Measurements from ENCODE around the gene ERBB4.

Gene ERBB4

DNA sequence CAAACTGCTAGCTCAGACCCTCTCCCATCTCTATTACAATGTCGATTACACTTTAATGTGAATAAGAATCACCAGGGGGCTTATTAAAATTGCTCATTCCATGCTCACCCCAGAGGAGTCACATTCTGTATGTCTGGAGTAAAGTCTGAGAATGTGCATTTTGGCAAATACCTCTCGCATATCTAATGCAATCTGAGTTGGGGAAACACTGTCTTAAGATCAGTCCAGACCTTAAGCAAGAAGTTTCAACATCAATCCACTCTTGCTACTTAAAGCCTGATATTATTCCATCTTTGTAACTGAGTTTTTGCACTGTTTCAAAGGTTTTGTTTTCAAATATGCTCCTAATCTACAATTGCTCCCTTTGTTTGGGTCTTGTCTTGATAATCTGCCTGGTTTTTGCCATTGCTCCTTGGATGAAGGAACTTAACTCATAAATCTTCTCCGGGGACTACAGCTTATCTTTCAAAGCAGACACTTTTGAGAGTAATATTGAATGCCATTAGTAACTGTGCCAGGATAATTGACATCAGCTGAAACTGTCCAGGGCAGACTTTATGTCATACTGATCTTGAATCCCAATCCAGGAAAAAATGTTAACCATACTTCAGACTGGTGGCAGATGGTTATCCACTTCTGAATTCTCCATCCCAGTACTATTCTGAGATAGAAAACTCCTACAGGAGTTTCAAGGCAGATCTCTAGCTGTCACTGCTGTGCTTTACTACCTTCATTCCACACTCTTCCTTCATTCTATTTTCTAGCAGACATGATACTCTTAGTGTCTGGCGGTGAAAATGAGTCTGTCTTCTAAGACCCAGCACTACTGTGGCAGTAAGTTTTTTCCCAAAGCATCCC is 200.9 kb downstream of the ERBB4 start:
- no peaks in the 10 kb centered on the region for H3K36me3 ChIP-seq (ENCODE audit: control insufficient read depth, insufficient read depth, low read length)
- no peaks in the 10 kb centered on the region for H3K27me3 ChIP-seq (ENCODE audit: control insufficient read depth, insufficient read depth, low read length)
- no peak overlapping the region for H3K9ac ChIP-seq (ENCODE audit: low read depth, low read length)
- H3K27ac ChIP-seq (ENCODE audit: low read depth, low read length): no peak overlapping the region
- H3K4me3 ChIP-seq (ENCODE audit: low read depth, low read length): no peak overlapping the region
- H3K4me1 ChIP-seq (ENCODE audit: control insufficient read depth, insufficient read depth, low read length): no peaks in the 10 kb centered on the region
- no peaks in the 10 kb centered on the region for H3K9me3 ChIP-seq (ENCODE audit: control insufficient read depth, insufficient read depth, low read length)

- H3K9me3 ChIP-seq (ENCODE audit: control insufficient read depth, insufficient read depth, low read length): no peaks in the 10 kb centered on the region
These were observed 201.6 kb downstream of the ERBB4 start for GRCh38 chr2:212337036-212337435.

GRCh38 chr2:212330263-212330662 is 208.3 kb downstream of the ERBB4 start:
- H3K27ac ChIP-seq (ENCODE audit: low read depth, low read length): no peak overlapping the region
- no peaks in the 10 kb centered on the region for H3K27me3 ChIP-seq (ENCODE audit: control insufficient read depth, insufficient read depth, low read length)
- no peak overlapping the region; the same call in 1 of the 2 replicates for H3K9ac ChIP-seq (ENCODE audit: low read depth, low read length)
- H3K4me1 ChIP-seq (ENCODE audit: control insufficient read depth, insufficient read depth, low read length): no peaks in the 10 kb centered on the region
- H3K36me3 ChIP-seq (ENCODE audit: control insufficient read depth, insufficient read depth, low read length): no peaks in the 10 kb centered on the region
- no peak overlapping the region for H3K4me3 ChIP-seq (ENCODE audit: low read depth, low read length)
- no peaks in the 10 kb centered on the region for H3K9me3 ChIP-seq (ENCODE audit: control insufficient read depth, insufficient read depth, low read length)

More at GRCh38 chr2:212337036-212337435, 201.6 kb downstream of the ERBB4 start:
- Histone ChIP-seq H3K9ac (ENCODE audit: low read depth, low read length) (no peak overlapping the region), H3K27ac (ENCODE audit: low read depth, low read length) (no peak overlapping the region), H3K4me3 (ENCODE audit: low read depth, low read length) (no peak overlapping the region), H3K36me3 (ENCODE audit: control insufficient read depth, insufficient read depth, low read length) (no peaks in the 10 kb centered on the region), H3K27me3 (ENCODE audit: control insufficient read depth, insufficient read depth, low read length) (no peaks in the 10 kb centered on the region), H3K4me1 (ENCODE audit: control insufficient read depth, insufficient read depth, low read length) (no peaks in the 10 kb centered on the region)

- no peaks in the 10 kb centered on the region for H3K27me3 ChIP-seq (ENCODE audit: control insufficient read depth, insufficient read depth, low read length)
- no peak overlapping the region for H3K9ac ChIP-seq (ENCODE audit: low read depth, low read length)
- no peak overlapping the region for H3K4me3 ChIP-seq (ENCODE audit: low read depth, low read length)
- H3K27ac ChIP-seq (ENCODE audit: low read depth, low read length): no peak overlapping the region
- H3K4me1 ChIP-seq (ENCODE audit: control insufficient read depth, insufficient read depth, low read length): no peaks in the 10 kb centered on the region
- no peaks in the 10 kb centered on the region for H3K9me3 ChIP-seq (ENCODE audit: control insufficient read depth, insufficient read depth, low read length)
- no peaks in the 10 kb centered on the region for H3K36me3 ChIP-seq (ENCODE audit: control insufficient read depth, insufficient read depth, low read length)
These were observed 209.7 kb downstream of the ERBB4 start for GRCh38 chr2:212328712-212329496.

DNA sequence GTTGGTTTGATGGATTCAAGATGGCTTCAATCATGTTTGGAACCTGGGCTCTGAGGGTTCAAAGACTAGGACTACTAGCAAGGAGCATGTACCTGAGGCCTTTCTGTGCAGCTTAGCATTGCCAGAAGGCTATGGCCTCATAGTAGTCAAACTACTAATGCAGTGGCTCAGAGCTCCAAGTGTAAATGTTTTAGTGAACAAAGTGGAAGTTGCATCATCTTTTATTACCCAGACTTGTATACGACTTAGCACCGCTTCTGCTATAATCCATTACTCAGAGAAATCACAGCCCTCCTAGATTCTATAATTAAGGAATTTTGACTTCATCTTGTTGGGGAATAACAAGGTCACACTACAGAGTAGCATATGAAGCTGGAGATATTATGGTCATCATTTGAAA is 210.5 kb downstream of the ERBB4 start:
- Histone ChIP-seq H3K4me1 (ENCODE audit: control insufficient read depth, insufficient read depth, low read length) (no peaks in the 10 kb centered on the region), H3K27ac (ENCODE audit: low read depth, low read length) (no peak overlapping the region), H3K4me3 (ENCODE audit: low read depth, low read length) (no peak overlapping the region), H3K27me3 (ENCODE audit: control insufficient read depth, insufficient read depth, low read length) (no peaks in the 10 kb centered on the region), H3K9ac (ENCODE audit: low read depth, low read length) (no peak overlapping the region), H3K36me3 (ENCODE audit: control insufficient read depth, insufficient read depth, low read length) (no peaks in the 10 kb centered on the region), H3K9me3 (ENCODE audit: control insufficient read depth, insufficient read depth, low read length) (no peaks in the 10 kb centered on the region)

DNA sequence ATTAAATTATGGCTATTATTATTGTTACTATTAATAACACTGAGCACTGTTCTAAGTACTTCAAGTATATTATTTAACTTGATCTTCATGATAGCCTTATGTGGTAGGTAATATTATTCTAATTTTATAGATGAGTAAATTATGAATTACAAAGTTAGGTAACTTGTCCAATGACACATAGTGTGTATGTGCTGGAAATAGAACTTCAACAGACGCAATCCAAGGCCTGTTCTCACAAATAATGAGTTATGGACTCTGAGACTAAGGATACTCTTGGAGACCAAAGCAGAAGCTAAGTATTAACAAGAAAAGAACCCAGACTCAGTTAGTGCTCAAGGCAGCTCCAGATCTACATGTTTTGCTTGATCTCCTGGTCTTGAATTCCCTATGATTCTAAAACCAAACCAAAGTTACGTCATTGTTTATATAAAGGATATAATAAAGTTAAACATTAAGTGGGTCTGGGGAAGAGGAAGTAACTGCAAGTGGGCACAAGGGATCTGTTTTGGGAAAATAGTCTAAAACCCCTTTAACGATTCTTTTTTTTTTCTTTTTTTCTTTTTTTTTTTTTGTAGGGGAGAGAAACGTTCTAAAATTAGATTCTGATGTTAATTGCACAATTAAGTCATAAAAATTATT is 211.3 kb downstream of the ERBB4 start:
- H3K4me3 ChIP-seq (ENCODE audit: low read depth, low read length): no peak overlapping the region
- no peaks in the 10 kb centered on the region for H3K36me3 ChIP-seq (ENCODE audit: control insufficient read depth, insufficient read depth, low read length)
- no peak overlapping the region for H3K9ac ChIP-seq (ENCODE audit: low read depth, low read length)
- H3K9me3 ChIP-seq (ENCODE audit: control insufficient read depth, insufficient read depth, low read length): no peaks in the 10 kb centered on the region
- H3K27me3 ChIP-seq (ENCODE audit: control insufficient read depth, insufficient read depth, low read length): no peaks in the 10 kb centered on the region
- no peak overlapping the region for H3K27ac ChIP-seq (ENCODE audit: low read depth, low read length)
- H3K4me1 ChIP-seq (ENCODE audit: control insufficient read depth, insufficient read depth, low read length): no peaks in the 10 kb centered on the region

DNA sequence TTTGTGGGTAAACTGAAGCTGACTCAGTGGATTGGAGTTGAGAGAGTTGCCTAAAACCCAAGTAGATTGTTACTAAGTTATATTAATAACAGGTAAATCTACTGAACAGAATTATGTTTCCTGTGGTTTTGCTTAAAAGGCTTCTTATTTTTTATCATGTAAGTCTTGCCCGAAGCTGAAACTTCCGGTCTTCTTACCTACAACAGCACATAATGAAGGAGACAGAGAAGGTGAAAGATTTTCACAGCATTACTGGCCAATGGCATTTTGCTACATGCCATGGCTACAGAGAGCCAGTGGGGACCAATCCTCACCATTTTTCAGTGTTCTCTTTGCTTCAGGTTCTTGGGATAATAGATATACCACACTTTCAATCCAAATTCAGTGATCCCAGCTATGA is 220.0 kb downstream of the ERBB4 start:
- Histone ChIP-seq H3K27ac (ENCODE audit: low read depth, low read length) (no peak overlapping the region), H3K4me3 (ENCODE audit: low read depth, low read length) (no peak overlapping the region), H3K27me3 (ENCODE audit: control insufficient read depth, insufficient read depth, low read length) (no peaks in the 10 kb centered on the region), H3K9me3 (ENCODE audit: control insufficient read depth, insufficient read depth, low read length) (no peaks in the 10 kb centered on the region), H3K36me3 (ENCODE audit: control insufficient read depth, insufficient read depth, low read length) (no peaks in the 10 kb centered on the region), H3K4me1 (ENCODE audit: control insufficient read depth, insufficient read depth, low read length) (no peaks in the 10 kb centered on the region), H3K9ac (ENCODE audit: low read depth, low read length) (no peak overlapping the region)

DNA sequence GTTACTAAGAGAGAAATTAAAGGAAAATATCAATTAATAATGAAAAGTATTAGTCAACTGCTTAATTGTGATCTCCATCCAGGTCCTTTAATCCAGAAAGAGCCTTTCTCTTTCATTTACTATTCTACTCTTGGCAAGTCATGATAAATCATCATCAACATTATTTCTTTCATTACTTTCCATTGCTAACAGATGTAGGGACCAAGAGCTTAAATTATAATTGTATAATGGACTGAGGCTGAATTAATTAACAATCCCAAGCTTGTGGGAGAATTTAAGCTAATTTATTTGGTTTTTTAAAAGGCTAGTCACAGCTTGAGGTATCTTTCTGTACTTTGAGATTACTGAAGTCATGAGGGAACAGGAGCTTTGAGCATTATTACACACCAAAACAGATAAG is 223.9 kb downstream of the ERBB4 start:
- Histone ChIP-seq H3K4me3 (ENCODE audit: low read depth, low read length) (no peak overlapping the region), H3K4me1 (ENCODE audit: control insufficient read depth, insufficient read depth, low read length) (no peaks in the 10 kb centered on the region), H3K36me3 (ENCODE audit: control insufficient read depth, insufficient read depth, low read length) (no peaks in the 10 kb centered on the region), H3K27ac (ENCODE audit: low read depth, low read length) (no peak overlapping the region), H3K9ac (ENCODE audit: low read depth, low read length) (no peak overlapping the region), H3K27me3 (ENCODE audit: control insufficient read depth, insufficient read depth, low read length) (no peaks in the 10 kb centered on the region), H3K9me3 (ENCODE audit: control insufficient read depth, insufficient read depth, low read length) (no peaks in the 10 kb centered on the region)

DNA sequence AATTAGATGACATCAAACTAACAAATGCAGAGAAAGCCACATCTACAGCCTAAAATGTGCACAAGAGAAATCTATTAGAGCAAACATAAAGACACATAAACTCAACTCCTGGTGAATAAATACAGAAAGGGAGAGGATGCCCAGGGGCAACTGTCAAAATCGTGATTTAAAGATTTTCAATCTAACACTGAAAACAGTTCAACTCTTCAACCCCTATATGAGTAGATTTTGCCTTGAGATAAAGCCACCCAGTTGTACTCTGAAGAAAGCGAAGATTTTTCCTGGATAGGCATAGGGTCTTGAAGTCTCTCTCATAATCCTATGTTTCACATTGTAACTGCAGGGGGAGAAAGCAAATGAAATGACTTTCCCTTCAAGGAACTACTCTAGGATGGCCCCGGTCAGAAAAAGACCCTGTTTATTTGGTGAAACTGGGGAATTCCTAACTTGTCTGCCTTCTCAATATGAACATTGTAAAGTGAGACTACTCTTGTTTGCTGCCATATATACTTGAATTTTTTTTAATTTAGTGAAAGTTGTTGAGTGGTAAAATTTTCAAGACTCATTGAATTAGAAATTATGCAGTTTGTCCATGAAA is 226.7 kb downstream of the ERBB4 start:
- Histone ChIP-seq H3K9ac (ENCODE audit: low read depth, low read length) (no peak overlapping the region), H3K4me3 (ENCODE audit: low read depth, low read length) (no peak overlapping the region), H3K27me3 (ENCODE audit: control insufficient read depth, insufficient read depth, low read length) (no peaks in the 10 kb centered on the region), H3K4me1 (ENCODE audit: control insufficient read depth, insufficient read depth, low read length) (no peaks in the 10 kb centered on the region), H3K27ac (ENCODE audit: low read depth, low read length) (no peak overlapping the region), H3K9me3 (ENCODE audit: control insufficient read depth, insufficient read depth, low read length) (no peaks in the 10 kb centered on the region), H3K36me3 (ENCODE audit: control insufficient read depth, insufficient read depth, low read length) (no peaks in the 10 kb centered on the region)

DNA sequence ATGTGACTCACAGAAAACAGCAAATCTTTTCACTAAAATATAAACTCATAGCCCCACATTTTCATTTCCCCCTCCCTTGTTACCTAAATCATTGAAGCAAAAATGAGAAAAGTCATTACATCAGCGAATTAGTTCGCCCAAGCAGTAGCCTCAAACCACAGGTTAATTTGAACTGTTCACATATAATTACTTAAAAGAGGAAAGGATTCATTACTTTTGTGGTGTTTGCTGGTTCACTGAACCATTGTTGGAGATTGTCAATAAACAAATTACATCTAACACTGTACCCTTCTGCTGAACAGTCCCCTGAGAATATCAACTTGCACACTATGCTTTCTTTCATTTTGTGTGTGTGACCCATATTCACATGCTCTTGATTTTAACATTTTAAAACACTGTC is 238.7 kb downstream of the ERBB4 start:
- Histone ChIP-seq H3K4me1 (ENCODE audit: control insufficient read depth, insufficient read depth, low read length) (no peaks in the 10 kb centered on the region), H3K9me3 (ENCODE audit: control insufficient read depth, insufficient read depth, low read length) (no peaks in the 10 kb centered on the region), H3K27me3 (ENCODE audit: control insufficient read depth, insufficient read depth, low read length) (no peaks in the 10 kb centered on the region), H3K4me3 (ENCODE audit: low read depth, low read length) (no peak overlapping the region), H3K36me3 (ENCODE audit: control insufficient read depth, insufficient read depth, low read length) (no peaks in the 10 kb centered on the region), H3K27ac (ENCODE audit: low read depth, low read length) (no peak overlapping the region), H3K9ac (ENCODE audit: low read depth, low read length) (no peak overlapping the region)

Data from HUES48 (cell line).